NOMO-1 treated with DMSO at 0.1 percent for 48 hours (cell line): ENCODE results near the gene MYLK.
"Not testable (repeated sequence)": the region's sequence is repeated elsewhere in the genome, so short reads cannot be mapped to it uniquely, and the experiment has no call there.

Experiments
- DNase-seq: peaks from one replicate; lab custom pipeline; 2025; ENCODE audit not compliant: unreplicated experiment; lab: John Stamatoyannopoulos, UW

MYLK gene, protein sequence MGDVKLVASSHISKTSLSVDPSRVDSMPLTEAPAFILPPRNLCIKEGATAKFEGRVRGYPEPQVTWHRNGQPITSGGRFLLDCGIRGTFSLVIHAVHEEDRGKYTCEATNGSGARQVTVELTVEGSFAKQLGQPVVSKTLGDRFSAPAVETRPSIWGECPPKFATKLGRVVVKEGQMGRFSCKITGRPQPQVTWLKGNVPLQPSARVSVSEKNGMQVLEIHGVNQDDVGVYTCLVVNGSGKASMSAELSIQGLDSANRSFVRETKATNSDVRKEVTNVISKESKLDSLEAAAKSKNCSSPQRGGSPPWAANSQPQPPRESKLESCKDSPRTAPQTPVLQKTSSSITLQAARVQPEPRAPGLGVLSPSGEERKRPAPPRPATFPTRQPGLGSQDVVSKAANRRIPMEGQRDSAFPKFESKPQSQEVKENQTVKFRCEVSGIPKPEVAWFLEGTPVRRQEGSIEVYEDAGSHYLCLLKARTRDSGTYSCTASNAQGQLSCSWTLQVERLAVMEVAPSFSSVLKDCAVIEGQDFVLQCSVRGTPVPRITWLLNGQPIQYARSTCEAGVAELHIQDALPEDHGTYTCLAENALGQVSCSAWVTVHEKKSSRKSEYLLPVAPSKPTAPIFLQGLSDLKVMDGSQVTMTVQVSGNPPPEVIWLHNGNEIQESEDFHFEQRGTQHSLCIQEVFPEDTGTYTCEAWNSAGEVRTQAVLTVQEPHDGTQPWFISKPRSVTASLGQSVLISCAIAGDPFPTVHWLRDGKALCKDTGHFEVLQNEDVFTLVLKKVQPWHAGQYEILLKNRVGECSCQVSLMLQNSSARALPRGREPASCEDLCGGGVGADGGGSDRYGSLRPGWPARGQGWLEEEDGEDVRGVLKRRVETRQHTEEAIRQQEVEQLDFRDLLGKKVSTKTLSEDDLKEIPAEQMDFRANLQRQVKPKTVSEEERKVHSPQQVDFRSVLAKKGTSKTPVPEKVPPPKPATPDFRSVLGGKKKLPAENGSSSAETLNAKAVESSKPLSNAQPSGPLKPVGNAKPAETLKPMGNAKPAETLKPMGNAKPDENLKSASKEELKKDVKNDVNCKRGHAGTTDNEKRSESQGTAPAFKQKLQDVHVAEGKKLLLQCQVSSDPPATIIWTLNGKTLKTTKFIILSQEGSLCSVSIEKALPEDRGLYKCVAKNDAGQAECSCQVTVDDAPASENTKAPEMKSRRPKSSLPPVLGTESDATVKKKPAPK (N-terminal part only)

DNA sequence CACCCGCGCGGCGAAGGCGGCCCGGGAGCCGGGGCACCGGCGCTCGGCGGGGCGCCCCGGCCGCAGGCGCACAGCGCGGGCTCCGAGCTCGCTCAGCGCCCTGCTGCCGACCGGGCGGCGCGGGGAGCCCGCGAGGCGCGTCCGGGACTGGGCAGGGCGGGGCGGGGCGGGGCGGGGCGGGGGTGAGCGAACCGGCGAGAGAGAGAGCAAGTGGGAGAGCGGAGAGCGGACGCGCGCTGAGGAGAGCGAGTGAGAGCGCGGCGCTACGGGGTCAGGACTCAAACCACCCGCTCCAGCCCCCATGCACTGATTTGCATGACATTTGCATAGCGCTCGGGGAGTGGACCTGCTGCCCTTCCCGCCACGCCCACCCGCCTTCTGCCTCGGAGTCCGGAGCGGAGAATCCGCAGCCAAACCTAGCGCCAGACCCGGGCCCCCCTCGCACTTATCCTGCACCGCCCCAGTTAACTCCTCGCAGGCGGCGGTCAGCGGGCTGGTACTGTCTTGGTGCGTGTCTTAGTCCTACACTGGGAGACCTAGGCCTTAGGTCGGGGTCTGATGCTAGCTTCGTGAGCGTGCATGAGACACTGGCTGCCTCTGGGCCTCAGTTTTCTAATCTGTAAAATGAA is at the start of gene MYLK:
MYLK (minus strand) TSS at position 130 of the 629 bp plus-strand sequence. CDS start 90,491 bp downstream, outside the sequence.
- peak; percentile 71 for DNase-seq

DNA sequence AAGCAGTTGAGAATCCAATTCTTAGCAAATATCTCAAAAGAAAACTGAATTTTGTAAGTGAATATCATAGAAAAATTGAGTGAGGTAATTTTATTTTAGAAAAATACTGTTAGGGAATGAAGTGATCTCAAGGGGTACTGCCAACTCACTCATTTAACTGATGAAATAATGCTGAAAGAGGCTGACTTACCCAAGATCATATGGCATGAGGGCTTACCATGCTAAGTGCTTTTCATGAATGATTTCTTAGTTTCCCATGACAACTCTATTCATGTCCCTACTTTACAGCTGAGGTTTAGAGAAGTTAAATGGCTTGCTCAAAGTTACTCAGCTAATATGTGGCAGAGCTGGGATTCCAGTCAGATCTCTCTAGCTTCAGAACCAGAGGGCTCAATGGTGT is 46.3 kb upstream of the MYLK start:
- DNase-seq: no peak

DNA sequence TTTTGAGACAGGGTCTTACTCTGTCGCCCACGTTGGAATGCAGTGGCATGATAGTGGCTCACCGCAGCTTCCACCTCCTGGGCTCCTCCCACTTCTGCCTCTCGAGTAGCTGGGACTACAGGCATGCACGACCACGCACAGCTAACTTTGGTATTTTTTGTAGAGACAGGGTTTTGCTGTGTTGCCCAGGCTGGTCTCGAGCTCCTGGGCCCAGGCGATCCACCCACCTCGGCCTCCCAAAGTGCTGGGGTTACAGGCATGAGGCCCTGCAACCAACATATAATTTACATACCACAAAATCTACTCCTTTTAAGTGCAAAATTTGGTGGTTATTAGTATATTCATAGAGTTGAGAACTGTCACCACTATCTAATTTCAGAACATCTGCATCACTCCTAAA is 45.2 kb upstream of the MYLK start:
- DNase-seq: no peak

DNA sequence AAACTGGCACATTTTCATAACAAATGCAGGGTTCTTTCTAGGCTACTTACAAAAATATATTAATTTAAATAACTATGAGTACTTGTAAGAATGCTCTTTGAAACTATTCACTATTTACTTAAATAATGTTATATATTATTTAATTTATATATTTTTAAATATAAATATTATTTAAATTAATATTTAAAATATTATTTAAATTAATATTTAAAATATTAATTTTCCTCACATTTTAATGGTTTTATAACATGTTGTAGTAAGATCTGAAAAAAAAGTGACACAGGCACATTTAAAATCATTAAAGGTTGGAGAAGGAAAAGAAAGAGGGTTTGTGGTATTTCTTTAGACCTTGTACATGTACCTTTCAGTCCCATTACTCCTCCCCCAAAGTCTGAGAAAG is 42.3 kb upstream of the MYLK start:
- DNase-seq: no peak

DNA sequence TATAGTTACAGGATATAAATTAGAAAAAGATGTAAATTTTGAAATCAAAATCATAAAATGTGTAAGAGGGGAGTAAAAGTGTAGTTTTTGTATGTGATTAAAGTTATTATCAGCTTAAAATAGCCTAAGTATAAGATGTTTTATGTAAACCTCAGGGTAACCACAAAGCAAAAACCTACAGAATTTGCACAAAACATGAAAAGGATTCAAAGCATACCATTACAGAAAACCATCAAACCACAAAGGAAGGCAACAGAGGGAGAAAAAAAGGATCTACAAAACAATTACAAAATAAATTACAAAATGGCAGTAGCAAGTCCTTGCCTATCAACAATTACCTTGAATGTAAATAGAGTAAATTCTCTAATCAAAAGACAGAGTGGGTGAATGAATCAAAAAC is 36.7 kb upstream of the MYLK start:
- DNase-seq: no peak

DNA sequence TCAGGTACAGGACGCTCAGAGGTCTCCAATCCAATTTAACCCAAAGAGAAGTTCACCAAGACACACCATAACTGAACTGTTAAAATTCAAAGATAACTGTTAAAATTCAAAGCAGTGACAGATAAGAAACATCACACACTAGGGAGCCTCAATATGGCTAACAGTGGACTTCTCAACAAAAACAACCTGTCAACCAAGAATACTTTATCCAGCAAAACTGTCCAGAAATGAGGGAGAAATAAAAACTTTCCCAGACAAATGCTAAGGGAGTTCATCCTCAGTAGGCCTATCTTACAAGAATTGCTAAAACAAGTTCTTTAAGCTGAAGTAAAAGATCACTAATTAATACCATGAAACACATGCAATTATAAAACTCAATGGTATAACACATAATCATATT is 36.3 kb upstream of the MYLK start:
- no peak for DNase-seq

DNA sequence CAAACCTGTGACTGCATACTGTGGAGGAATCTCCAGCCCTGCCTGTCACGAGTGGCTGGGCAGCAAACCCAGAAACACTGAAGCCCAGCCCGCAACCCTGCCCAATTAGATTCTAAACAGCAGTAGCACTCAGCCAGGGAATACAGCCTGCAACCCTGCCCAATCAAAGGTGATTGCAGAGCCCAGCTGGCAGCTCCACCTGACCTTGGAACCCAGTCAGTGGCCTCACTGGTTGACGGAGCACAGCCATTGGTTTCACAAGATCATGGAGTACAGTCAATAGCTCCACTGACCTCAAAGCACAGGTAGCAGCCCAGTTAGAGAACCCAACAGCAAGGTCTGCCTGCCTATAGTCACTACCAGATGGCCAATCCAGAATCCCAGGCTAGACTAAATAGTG is 35.2 kb upstream of the MYLK start:
- no peak for DNase-seq

DNA sequence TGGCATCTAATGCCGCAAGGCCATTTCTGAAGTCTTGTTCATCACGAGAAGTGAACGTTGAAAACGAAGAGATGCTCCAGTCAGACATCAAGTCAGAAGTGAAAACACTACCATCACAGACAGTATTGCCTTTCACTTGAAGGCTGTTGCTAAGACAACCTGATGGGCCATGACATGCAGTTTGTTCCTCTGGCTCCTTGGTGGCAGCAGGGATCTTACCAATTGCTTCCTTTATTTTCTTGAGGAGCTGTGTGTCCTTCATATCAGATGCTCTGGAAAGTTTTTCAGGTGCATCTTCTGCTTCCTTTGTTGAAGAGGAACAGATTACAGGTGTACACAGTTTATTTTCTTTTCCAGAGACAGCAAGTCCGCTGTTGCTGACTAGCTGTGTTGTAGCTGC is 30.7 kb upstream of the MYLK start:
- DNase-seq: no peak

DNA sequence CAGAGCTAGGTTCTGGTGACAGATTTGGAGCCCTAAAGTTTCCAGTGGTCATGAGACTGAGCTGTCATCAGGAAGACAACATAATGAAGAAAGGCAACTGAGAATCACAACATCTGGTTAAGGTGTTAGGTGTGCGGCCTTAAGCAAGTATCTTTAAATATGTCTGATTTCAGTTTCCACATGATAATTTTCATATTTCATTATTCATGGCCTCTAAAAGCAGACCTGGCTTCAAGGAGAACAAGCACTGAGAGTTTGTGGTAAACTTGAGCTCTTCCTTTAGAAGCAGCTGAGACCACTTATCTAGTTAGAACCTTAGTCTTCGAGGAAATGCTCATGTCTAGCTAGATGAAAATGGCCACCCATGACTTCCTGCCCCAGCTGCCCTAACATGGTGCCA is 25.7 kb upstream of the MYLK start:
- no peak for DNase-seq

DNA sequence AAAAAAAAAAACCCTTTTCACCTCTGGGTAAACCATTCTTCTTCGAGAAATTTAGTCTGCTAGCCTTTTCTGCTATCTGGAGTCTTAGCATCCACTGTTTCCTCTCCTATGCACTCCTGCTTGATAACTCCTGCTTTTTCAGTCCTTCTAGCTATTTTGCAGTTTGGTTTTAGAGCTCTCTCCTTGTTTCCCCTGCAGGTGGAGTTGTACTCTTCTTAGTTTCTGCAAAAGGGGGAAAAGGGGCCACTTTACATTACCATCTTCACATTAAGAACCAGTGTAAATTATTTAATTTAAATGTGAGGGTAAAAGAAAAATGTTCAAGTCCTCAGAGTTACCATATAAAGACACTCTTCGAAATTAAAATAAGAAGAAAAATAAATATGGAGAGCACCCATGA is 23.6 kb upstream of the MYLK start:
- DNase-seq: no peak

DNA sequence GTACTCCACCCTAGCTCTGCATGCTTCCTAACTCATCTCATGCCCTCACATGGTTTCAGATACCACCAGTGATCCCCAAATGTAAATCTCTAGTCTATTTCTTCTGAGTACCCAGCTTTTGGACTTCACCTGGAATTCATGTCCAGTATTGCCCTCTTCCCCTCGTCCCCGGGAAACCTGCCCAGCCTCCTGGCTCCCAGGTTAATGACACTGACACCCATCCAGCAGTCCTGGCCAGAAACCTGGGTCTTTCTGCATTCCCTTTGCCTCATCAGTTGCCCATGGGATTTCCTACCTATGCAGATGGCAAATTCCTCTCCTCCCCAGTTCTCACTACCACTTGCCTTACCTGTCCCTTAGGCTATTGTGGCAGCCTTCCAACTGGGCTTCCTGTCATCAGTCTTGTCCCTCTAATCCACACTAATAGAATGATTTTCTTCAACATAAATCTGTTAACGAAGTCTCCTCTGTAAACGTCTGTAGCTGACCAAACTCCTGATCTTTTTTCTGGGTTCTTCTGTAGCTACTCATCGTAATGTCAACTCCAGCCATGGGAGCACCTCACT is 15.3 kb upstream of the MYLK start:
- no peak for DNase-seq

DNA sequence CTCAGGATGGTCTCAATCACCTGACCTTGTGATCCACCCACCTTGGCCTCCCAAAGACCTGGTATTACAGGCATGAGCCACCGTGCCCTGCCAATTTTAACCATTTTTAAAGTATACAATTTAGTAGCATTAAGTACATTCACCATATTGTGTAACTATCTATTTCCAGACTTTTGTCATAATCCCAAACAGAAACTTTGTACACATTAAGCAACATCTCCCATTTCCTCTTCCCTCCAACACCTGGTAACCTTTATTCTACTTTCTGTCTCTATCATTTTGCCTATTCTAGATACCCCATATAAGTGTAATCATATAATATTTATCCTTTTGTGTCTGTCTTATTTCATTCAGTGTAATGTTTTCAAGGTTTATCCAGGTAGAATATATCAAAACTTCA is 8.9 kb upstream of the MYLK start:
- no peak for DNase-seq

DNA sequence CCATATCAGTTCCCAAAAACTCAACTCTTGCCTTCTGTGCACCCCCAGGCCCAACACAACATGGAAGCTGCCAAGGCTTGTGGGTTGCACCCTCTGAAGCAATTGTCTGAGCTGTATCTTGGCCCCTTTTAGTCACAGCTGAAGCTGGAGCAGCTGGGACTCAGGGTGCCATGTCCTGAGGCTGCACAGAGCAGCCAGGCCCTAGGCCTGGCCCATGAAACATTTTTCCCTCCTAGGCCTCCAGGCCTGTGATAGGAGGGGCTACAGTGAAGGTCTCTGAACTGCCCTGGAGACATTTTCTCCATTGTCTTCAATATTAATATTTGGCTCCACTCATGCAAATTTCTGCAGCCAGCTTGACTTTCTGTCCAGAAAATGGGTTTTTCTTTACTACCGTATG is 8.1 kb upstream of the MYLK start:
- no peak for DNase-seq

DNA sequence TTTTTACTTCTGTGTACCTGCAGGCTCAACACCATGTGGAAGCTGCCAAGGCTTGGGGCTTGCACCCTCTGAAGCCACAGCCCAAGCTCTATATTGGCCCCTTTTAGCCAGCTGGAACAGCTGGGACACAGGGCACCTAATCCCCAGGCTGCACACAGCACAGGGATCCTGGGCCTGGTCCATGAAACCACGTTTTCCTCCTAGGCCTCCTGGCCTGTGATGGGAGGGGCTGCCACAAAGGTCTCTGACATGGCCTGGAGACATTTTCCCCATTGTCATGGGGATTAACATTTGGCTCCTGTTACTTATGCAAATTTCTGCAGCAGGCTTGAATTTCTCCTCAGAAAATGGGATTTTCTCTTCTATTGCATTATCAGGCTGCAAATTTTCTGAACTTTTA is 6.9 kb upstream of the MYLK start:
- DNase-seq: not testable (repeated sequence)

DNA sequence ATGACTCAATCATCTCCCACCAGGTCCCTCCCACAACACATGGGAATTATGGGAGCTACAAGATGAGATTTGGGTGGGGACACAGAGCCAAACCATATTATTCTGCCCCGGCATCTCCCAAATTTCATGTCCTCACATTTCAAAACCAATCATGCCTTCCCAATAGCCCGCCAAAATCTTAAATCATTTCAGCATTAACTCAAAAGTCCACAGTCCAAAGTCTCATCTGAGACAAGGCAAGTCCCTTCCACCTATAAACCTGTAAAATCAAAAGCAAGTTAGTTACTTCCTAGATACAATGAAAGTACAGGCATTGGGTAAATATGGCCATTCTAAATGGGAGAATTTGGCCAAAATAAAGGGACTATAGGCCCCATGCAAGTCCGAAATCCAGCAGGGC is 6.0 kb upstream of the MYLK start:
- not testable (repeated sequence) for DNase-seq

DNA sequence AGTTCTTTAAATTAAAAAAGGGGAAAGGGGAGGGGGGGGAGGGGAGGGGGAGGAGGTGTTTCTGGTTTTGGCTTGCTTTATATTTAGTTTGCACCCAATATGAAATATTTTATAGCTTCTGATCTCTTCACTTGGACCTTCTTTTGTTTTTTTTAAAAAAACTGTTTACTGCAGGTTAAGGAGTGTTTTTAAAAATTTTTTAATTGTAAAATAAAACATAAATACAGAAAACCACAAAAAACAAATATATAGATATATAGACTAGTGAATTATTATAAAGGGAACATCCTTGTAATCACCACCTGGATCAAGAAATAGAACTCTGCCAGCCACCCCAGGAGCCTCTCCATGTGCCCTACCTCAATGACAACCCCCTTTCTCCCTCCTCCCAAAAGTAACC is 861 bp upstream of the MYLK start:
- no peak for DNase-seq

DNA sequence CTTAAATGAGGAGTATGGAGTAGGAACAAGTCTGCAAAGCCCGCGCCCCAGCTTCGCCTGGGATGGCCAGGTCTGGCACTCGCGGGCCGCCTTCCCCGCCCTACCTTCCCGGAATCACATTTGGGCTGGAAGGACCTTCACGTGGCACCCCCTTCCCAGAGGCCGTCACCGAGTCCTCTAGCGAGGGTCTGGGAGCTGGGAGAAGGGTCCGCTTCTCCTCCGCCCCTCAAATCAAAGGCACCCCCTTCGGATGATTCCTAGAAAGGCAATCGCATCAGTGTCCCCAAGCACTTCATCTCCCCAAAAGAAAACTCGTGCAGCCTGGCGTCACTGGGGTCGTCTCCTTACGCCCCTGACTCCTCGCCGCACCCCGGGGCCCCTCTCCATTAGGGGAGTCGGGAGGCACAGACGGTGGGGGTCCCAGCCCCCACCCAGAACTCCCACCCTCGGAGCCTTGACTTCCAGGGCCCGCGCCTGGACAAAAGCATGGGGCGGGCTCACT is 380 bp downstream of the MYLK start:
- no peak for DNase-seq

DNA sequence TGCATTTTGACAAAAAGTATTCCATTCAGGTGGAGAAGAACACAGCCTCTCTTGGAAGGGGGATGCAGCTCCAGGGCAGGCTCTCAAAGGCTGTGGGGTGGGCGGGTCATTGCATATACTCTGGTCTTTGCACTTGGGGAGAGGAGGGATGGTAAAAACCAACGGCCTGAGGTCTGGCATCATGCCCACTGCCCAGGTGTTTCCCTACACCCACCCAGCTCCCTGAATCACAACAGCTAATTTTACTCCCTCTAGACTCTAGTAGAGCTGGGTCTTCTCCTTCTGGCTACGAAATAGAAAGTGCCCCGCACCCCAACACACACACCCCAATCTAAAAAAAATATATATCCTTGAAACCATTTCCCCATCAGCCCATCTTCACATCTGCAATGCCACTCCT is 1.0 kb downstream of the MYLK start:
- DNase-seq: no peak

DNA sequence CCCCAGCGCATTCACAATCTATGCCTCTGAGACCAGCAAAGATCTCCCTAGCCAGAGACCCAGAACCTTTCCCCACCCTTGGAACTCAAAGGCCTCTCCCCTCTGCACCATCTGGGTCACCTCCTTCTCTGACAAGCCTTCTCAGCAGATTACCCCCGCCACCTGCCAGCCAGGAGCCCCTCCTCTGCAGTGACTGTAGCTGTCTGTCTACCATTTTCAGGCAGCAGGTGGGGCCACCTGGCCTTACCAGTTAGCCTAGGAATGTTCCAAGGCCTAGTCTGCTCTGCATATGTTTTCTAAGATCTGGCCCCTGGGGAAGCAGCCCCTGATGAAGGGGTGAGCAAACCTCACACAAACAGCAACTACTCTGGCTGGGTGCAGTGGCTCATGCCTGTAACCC is 2.4 kb downstream of the MYLK start:
- no peak for DNase-seq

DNA sequence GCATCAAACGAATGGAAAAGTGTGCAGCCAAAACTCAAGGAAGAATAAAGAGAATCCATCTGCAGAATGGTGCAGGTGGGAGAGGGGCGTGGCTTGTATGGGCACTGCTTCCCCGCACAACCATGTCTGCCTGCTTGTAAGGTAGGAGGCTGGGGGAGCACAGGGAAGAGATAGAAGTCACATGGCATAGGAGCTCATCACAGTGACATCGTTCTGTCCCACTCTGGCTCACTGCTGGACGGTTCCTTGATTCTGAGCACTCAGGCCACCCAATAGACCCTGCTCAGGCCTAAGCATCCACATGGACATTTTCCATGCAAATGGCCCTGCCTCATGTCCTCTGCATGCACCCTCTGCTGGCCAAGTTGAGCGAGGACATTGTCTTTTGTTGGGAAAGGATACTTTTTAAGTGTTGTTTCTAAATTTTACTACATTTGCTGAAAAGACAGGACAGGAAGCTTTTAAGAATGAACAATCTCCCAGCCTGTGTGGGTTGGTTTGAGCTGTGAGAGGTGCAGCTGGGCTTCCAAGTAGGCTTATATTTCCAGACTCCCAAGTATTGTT is 3.1 kb downstream of the MYLK start:
- no peak for DNase-seq
